HCT116 (cell line): Measurements from ENCODE around the gene SH3TC1. TPM values are rescaled to one million over a fixed set of nuclear protein-coding genes. Genes with fewer than 3 reads are reported as not detected.

Experiments used
- ATAC-seq: fragments of 200-7000 bp; cut with Tn5 transposase; 2 replicates; pipeline ENCODE4 v1.9.1; 2020; ENCODE audit warnings: mild to moderate bottlenecking, moderate library complexity
- BruUV-seq: library from RNA; stranded (reverse); fragments of 400-500 nt; replicated peaks from 2 replicates; lab custom pipeline; 2021; lab: Mats Ljungman, UMichigan
- CTCF ChIA-PET: fragments of 300-600 bp; sonication (Branson Sonifier 250); formaldehyde crosslinking; loops from one replicate; lab custom pipeline; 2021; ENCODE audit warnings: antibody characterized with exemption; lab: Charles Lee
- POLR2A ChIA-PET: fragments of 300-600, 350-600 bp; sonication (Branson Sonifier 250); formaldehyde crosslinking; loops from one replicate; lab custom pipeline; 2021; ENCODE audit warnings: antibody characterized with exemption; lab: Charles Lee
- RAD21 ChIA-PET, 2 experiments: fragments of 300-600 bp; sonication (Branson Sonifier 250); formaldehyde crosslinking; loops; one replicate each; lab custom pipeline; 2023; ENCODE audit warnings: low total read pairs in 2 of 2; ENCODE audit not compliant: uncharacterized antibody in 2 of 2, unreplicated experiment in 2 of 2, low non-redundant PET in 1 of 2; lab: Charles Lee
- DNase-seq: peaks from one replicate; pipeline ENCODE4 v3.0.0-alpha.2; 2010; ENCODE audit warnings: low read depth, low spot score
- H2AFZ ChIP-seq: fragments of 200-600 bp; shearing (Covaris generic), sonication (generic); 2 replicates; pipeline ENCODE4 v1.6.1; 2017; ENCODE audit warnings: low read depth, mixed run types, mixed read lengths, antibody characterized with exemption, low read length; ENCODE audit not compliant: poor library complexity, severe bottlenecking
- H3K27ac ChIP-seq: 2 replicates; pipeline ENCODE4 v1.5.1; 2012; ENCODE audit warnings: low read depth, low read length
- H3K27me3 ChIP-seq: fragments of 200-600 bp; sonication (generic); 2 replicates; pipeline ENCODE4 v1.6.1; 2016; ENCODE audit warnings: mixed run types, low read length, mixed read lengths; ENCODE audit not compliant: insufficient read depth
- H3K36me3 ChIP-seq, 2 experiments: fragments of 200-500 bp in 1 of 2; fragments of 200-600 bp in 1 of 2; sonication (Bioruptor generic) in 1 of 2; sonication (generic) in 1 of 2; 2 replicates each; pipeline versions ENCODE4 v1.5.1 to v1.6.1; 2014 to 2016; ENCODE audit warnings: low read length in 2 of 2, inconsistent platforms in 1 of 2, mixed read lengths in 1 of 2, mixed run types in 1 of 2; ENCODE audit not compliant: insufficient read depth in 2 of 2, control insufficient read depth in 1 of 2
- H3K4me1 ChIP-seq, 2 experiments: fragments of 200-600 bp in 1 of 2; sonication (generic) in 1 of 2; 2 replicates each; pipeline versions ENCODE4 v1.5.1 to v1.6.1; 2012 to 2017; ENCODE audit warnings: low read length in 2 of 2, inconsistent platforms in 1 of 2, mild to moderate bottlenecking in 1 of 2, mixed read lengths in 1 of 2, mixed run types in 1 of 2, moderate library complexity in 1 of 2; ENCODE audit not compliant: insufficient read depth in 2 of 2, control insufficient read depth in 1 of 2
- H3K4me2 ChIP-seq: fragments of 200-600 bp; sonication (generic); 2 replicates; pipeline ENCODE4 v1.6.1; 2017; ENCODE audit warnings: mixed run types, low read length, mixed read lengths
- H3K4me3 ChIP-seq, 2 experiments: fragments of 200-600 bp in 1 of 2; sonication (generic) in 1 of 2; replicated peaks in 1 of 2; 2 replicates each; pipeline ENCODE4 v1.5.1; 2011 to 2016; ENCODE audit warnings: low read length in 2 of 2, control low read depth in 1 of 2, low read depth in 1 of 2, mild to moderate bottlenecking in 1 of 2, mixed read lengths in 1 of 2, mixed run types in 1 of 2
- H3K79me2 ChIP-seq: fragments of 200-600 bp; sonication (generic); 2 replicates; pipeline ENCODE4 v1.6.1; 2017; ENCODE audit warnings: mild to moderate bottlenecking, mixed run types, low read length, moderate library complexity, mixed read lengths; ENCODE audit not compliant: insufficient read depth
- H3K9ac ChIP-seq: fragments of 200-600 bp; sonication (generic); 2 replicates; pipeline ENCODE4 v1.6.1; 2016; ENCODE audit warnings: low read length, mixed read lengths
- H3K9me2 ChIP-seq: fragments of 200-600 bp; sonication (generic), shearing (Covaris generic); 2 replicates; pipeline ENCODE4 v1.6.1; 2017; ENCODE audit warnings: mixed run types, mild to moderate bottlenecking, moderate library complexity; ENCODE audit not compliant: insufficient read depth
- H3K9me3 ChIP-seq, 2 experiments: fragments of 200-500 bp in 1 of 2; fragments of 200-600 bp in 1 of 2; sonication (Bioruptor generic) in 1 of 2; sonication (generic) in 1 of 2; 2 replicates each; pipeline ENCODE4 v1.6.1; 2014 to 2017; ENCODE audit warnings: low read length in 2 of 2, mixed read lengths in 2 of 2, inconsistent platforms in 1 of 2, low read depth in 1 of 2, mild to moderate bottlenecking in 1 of 2, mixed run types in 1 of 2, moderate library complexity in 1 of 2; ENCODE audit not compliant: control insufficient read depth in 1 of 2, insufficient read depth in 1 of 2
- H4K20me1 ChIP-seq: fragments of 200-600 bp; sonication (generic), shearing (Covaris generic); 2 replicates; pipeline ENCODE4 v1.6.1; 2017; ENCODE audit warnings: mixed run types, mild to moderate bottlenecking, moderate library complexity; ENCODE audit not compliant: insufficient read depth
- EGR1 ChIP-seq: IDR thresholded peaks from 2 replicates; pipeline ENCODE4 v1.6.1; 2012; ENCODE audit warnings: low read depth
- ELF1 ChIP-seq: IDR thresholded peaks from 2 replicates; pipeline ENCODE4 v1.6.1; 2012; ENCODE audit warnings: low read depth, borderline replicate concordance
- EZH2 ChIP-seq: fragments of 200-600 bp; sonication (generic); IDR thresholded peaks from 2 replicates; pipeline ENCODE4 v1.6.1; 2017; ENCODE audit warnings: antibody characterized with exemption, mixed run types
- EZH2phosphoT487 ChIP-seq: fragments of 200-600 bp; IDR thresholded peaks from 2 replicates; pipeline ENCODE4 v1.6.1; 2018; ENCODE audit warnings: antibody characterized with exemption, borderline replicate concordance
- FOSL1 ChIP-seq: IDR thresholded peaks from 2 replicates; pipeline ENCODE4 v1.6.1; 2012; ENCODE audit warnings: low read depth
- POLR2A ChIP-seq: IDR thresholded peaks from 2 replicates; pipeline ENCODE4 v1.7.0; 2011; ENCODE audit warnings: borderline replicate concordance; ENCODE audit not compliant: insufficient read depth, insufficient read length; ENCODE audit errors: extremely low read depth
- POLR2AphosphoS5 ChIP-seq: IDR thresholded peaks from 2 replicates; pipeline ENCODE4 v1.6.1; 2011; ENCODE audit warnings: mild to moderate bottlenecking, low read depth, low read length, moderate library complexity
- RAD21 ChIP-seq: IDR thresholded peaks from 2 replicates; pipeline ENCODE4 v1.6.1; 2012; ENCODE audit warnings: low read depth, mild to moderate bottlenecking
- SIN3A ChIP-seq: IDR thresholded peaks from 2 replicates; pipeline ENCODE4 v1.6.1; 2012; ENCODE audit warnings: low read depth
- SP1 ChIP-seq: IDR thresholded peaks from 2 replicates; pipeline ENCODE4 v1.6.1; 2012; ENCODE audit warnings: low read depth
- SRF ChIP-seq: IDR thresholded peaks from 2 replicates; pipeline ENCODE4 v1.6.1; 2012; ENCODE audit warnings: low read depth
- TCF7L2 ChIP-seq: IDR thresholded peaks from 2 replicates; pipeline ENCODE4 v1.7.0; 2011; ENCODE audit warnings: borderline replicate concordance, inconsistent platforms; ENCODE audit not compliant: insufficient read depth, insufficient read length; ENCODE audit errors: extremely low read depth
- YY1 ChIP-seq: IDR thresholded peaks from 2 replicates; pipeline ENCODE4 v1.6.1; 2011; ENCODE audit warnings: low read length, low read depth, moderate library complexity, mild to moderate bottlenecking; ENCODE audit not compliant: insufficient replicate concordance; ENCODE audit errors: extremely low read depth
- ZFX ChIP-seq: fragments of 450-650 bp; IDR thresholded peaks from 2 replicates; pipeline ENCODE4 v1.6.1; 2017
- intact Hi-C: fragments of 100-400 bp; cut with micrococcal nuclease; formaldehyde crosslinking; loops from 2 replicates; pipeline ENCODE4 v1.10.0; 2022
- total RNA-seq: library from RNA; stranded (reverse); gene quantifications from one replicate; pipeline ENCODE4 v1.2.1, GENCODE V29; 2021; ENCODE audit not compliant: unreplicated experiment
- TF ChIP-seq, protein P1 (sequence below): IDR thresholded peaks from 2 replicates; pipeline ENCODE4 v1.6.1; 2012
- TF ChIP-seq, protein P2 (sequence below), 3 experiments: fragments of 200-600 bp in 1 of 3; sonication (generic) in 1 of 3; IDR thresholded peaks in 2 of 3; conservative IDR thresholded peaks in 1 of 3; 2 replicates each; pipeline ENCODE4 v1.5.1; 2012 to 2017; ENCODE audit warnings: low read depth in 2 of 3, low read length in 2 of 3, antibody characterized with exemption in 1 of 3, borderline replicate concordance in 1 of 3, control low read depth in 1 of 3, mild to moderate bottlenecking in 1 of 3, mixed read lengths in 1 of 3, mixed run types in 1 of 3, moderate library complexity in 1 of 3; ENCODE audit not compliant: insufficient read depth in 1 of 3
- TF ChIP-seq, protein P3 (sequence below): IDR thresholded peaks from 2 replicates; pipeline ENCODE4 v1.6.1; 2012
- TF ChIP-seq, protein P4 (sequence below): IDR thresholded peaks from 2 replicates; pipeline ENCODE4 v1.6.1; 2012; ENCODE audit warnings: low read depth

Gene SH3TC1
- total RNA-seq, 1 experiment from 2014 or later: 12.5 TPM

DNA sequence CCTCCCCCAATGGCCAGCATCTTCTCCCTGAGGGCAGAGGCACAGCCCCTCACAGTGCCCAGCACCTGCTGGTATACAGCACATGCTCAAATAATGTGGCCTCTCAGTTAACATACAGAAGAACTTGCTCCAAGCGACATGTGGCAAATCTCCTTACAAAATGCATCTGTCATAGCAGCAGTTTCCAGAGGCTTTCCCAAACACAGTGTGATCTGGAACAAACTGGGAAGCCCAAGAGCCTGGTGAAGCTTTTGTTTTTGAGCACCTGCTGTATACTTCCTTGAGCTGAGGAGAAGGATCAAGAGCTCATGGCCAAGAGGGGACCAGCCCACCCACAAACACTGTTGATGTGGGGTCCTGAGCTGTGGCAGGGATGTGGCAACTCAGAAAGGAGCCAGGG is 35.6 kb downstream of the SH3TC1 start:
- Histone ChIP-seq H3K9me2 (no peaks in the 10 kb centered on the region), H4K20me1 (no peaks in the 10 kb centered on the region), H3K4me2 (no peak overlapping the region), H2AFZ (no peak overlapping the region), H3K4me3 (no peak overlapping the region), H3K4me1 (no peaks in the 10 kb centered on the region), H3K9me3 (no peaks in the 10 kb centered on the region), H3K36me3 (no peaks in the 10 kb centered on the region), H3K27me3 (no peaks in the 10 kb centered on the region), H3K79me2 (no peaks in the 10 kb centered on the region), H3K27ac (no peak overlapping the region), H3K9ac (no peak overlapping the region)
- no peak for TF ChIP-seq ZFX
- TF ChIP-seq EZH2: no peak
- TF ChIP-seq, protein P1, sequence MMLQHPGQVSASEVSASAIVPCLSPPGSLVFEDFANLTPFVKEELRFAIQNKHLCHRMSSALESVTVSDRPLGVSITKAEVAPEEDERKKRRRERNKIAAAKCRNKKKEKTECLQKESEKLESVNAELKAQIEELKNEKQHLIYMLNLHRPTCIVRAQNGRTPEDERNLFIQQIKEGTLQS: no peak
- no peak for TF ChIP-seq FOSL1
- TF ChIP-seq POLR2A: no peak
- TF ChIP-seq SP1: no peak
- TF ChIP-seq SRF: no peak
- TF ChIP-seq EGR1: no peak
- TF ChIP-seq POLR2AphosphoS5: no peak
- TF ChIP-seq ELF1: no peak
- TF ChIP-seq, protein P2, sequence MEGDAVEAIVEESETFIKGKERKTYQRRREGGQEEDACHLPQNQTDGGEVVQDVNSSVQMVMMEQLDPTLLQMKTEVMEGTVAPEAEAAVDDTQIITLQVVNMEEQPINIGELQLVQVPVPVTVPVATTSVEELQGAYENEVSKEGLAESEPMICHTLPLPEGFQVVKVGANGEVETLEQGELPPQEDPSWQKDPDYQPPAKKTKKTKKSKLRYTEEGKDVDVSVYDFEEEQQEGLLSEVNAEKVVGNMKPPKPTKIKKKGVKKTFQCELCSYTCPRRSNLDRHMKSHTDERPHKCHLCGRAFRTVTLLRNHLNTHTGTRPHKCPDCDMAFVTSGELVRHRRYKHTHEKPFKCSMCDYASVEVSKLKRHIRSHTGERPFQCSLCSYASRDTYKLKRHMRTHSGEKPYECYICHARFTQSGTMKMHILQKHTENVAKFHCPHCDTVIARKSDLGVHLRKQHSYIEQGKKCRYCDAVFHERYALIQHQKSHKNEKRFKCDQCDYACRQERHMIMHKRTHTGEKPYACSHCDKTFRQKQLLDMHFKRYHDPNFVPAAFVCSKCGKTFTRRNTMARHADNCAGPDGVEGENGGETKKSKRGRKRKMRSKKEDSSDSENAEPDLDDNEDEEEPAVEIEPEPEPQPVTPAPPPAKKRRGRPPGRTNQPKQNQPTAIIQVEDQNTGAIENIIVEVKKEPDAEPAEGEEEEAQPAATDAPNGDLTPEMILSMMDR (IDR thresholded peaks at IDR 0.05 in 2 of 3, conservative IDR thresholded peaks at IDR 0.05 in 1 of 3; ENCODE audit: borderline replicate concordance in 1 of 3, insufficient read depth in 1 of 3, low read depth in 2 of 3, low read length in 2 of 3): no peak
- TF ChIP-seq, protein P3, sequence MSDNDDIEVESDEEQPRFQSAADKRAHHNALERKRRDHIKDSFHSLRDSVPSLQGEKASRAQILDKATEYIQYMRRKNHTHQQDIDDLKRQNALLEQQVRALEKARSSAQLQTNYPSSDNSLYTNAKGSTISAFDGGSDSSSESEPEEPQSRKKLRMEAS: no peak
- no peak for TF ChIP-seq RAD21
- TF ChIP-seq EZH2phosphoT487: no peak
- no peak for TF ChIP-seq YY1
- TF ChIP-seq TCF7L2: no peak
- TF ChIP-seq, protein P4, sequence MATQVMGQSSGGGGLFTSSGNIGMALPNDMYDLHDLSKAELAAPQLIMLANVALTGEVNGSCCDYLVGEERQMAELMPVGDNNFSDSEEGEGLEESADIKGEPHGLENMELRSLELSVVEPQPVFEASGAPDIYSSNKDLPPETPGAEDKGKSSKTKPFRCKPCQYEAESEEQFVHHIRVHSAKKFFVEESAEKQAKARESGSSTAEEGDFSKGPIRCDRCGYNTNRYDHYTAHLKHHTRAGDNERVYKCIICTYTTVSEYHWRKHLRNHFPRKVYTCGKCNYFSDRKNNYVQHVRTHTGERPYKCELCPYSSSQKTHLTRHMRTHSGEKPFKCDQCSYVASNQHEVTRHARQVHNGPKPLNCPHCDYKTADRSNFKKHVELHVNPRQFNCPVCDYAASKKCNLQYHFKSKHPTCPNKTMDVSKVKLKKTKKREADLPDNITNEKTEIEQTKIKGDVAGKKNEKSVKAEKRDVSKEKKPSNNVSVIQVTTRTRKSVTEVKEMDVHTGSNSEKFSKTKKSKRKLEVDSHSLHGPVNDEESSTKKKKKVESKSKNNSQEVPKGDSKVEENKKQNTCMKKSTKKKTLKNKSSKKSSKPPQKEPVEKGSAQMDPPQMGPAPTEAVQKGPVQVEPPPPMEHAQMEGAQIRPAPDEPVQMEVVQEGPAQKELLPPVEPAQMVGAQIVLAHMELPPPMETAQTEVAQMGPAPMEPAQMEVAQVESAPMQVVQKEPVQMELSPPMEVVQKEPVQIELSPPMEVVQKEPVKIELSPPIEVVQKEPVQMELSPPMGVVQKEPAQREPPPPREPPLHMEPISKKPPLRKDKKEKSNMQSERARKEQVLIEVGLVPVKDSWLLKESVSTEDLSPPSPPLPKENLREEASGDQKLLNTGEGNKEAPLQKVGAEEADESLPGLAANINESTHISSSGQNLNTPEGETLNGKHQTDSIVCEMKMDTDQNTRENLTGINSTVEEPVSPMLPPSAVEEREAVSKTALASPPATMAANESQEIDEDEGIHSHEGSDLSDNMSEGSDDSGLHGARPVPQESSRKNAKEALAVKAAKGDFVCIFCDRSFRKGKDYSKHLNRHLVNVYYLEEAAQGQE: no peak
- TF ChIP-seq SIN3A: no peak
- BruUV-seq: no TSS peak
- RAD21 ChIA-PET: no interaction called here
- CTCF ChIA-PET: no interaction called here
- POLR2A ChIA-PET: no interaction called here
- ATAC-seq: no peak
- intact Hi-C loops: no loop called here
- no peak for DNase-seq
